WERI-Rb-1 (cell line): ENCODE measurements around the gene CHRNA4.
"Not testable (repeated sequence)": the region's sequence is repeated elsewhere in the genome, so short reads cannot be mapped to it uniquely, and the experiment has no call there.

Source experiments
- DNase-seq: peaks from one replicate; pipeline ENCODE4 v3.0.0-alpha.2; 2020
- H3K27ac ChIP-seq: fragments of 250-450 bp; sonication (Bioruptor Pico); 2 replicates; pipeline ENCODE4 v1.5.1; 2020; ENCODE audit warnings: mild to moderate bottlenecking, moderate library complexity
- H3K27me3 ChIP-seq: fragments of 250-450 bp; sonication (Bioruptor Pico); 2 replicates; pipeline ENCODE4 v1.5.1; 2021; ENCODE audit warnings: mild to moderate bottlenecking, low read depth, moderate library complexity; ENCODE audit not compliant: insufficient read depth, severe bottlenecking
- H3K36me3 ChIP-seq: fragments of 250-450 bp; sonication (Bioruptor Pico); 2 replicates; pipeline ENCODE4 v1.5.1; 2020; ENCODE audit warnings: mild to moderate bottlenecking, moderate library complexity
- H3K4me3 ChIP-seq: 2 replicates; pipeline ENCODE4 v1.5.1; 2011; ENCODE audit warnings: low read depth, mild to moderate bottlenecking, control low read depth, low read length
- H3K9me3 ChIP-seq: fragments of 250-450 bp; sonication (Bioruptor Pico); 2 replicates; pipeline ENCODE4 v1.5.1; 2021; ENCODE audit warnings: mild to moderate bottlenecking, moderate library complexity; ENCODE audit not compliant: severe bottlenecking
- CTCF ChIP-seq: IDR thresholded peaks from 2 replicates; pipeline ENCODE4 v1.5.1; 2011; ENCODE audit warnings: low read depth, mild to moderate bottlenecking, control low read depth, inconsistent platforms, low read length

Gene CHRNA4

GRCh38 chr20:63335711-63336110 lies 25.4 kb downstream of the CHRNA4 start:
- no peak overlapping the region for H3K27ac ChIP-seq
- peaks cover 3% of the 10 kb centered on the region for H3K9me3 ChIP-seq
- no peak for DNase-seq
- H3K36me3 ChIP-seq: no peaks in the 10 kb centered on the region
- no peak overlapping the region for H3K4me3 ChIP-seq
- no peaks in the 10 kb centered on the region for H3K27me3 ChIP-seq
- TF ChIP-seq CTCF: no peak

- H3K27ac ChIP-seq, H3K36me3 ChIP-seq, H3K9me3 ChIP-seq, H3K4me3 ChIP-seq, H3K27me3 ChIP-seq, DNase-seq: not testable (repeated sequence)
These were observed 26.1 kb downstream of the CHRNA4 start for GRCh38 chr20:63335060-63335459.

- TF ChIP-seq CTCF: no peak
- H3K27ac ChIP-seq: no peak overlapping the region
- no peak overlapping the region for H3K4me3 ChIP-seq
- no peak for DNase-seq
- peaks cover 3% of the 10 kb centered on the region for H3K9me3 ChIP-seq
- H3K36me3 ChIP-seq: no peaks in the 10 kb centered on the region
- no peaks in the 10 kb centered on the region for H3K27me3 ChIP-seq
These were observed 26.8 kb downstream of the CHRNA4 start for GRCh38 chr20:63334356-63334755.

- Histone ChIP-seq H3K36me3 (no peaks in the 10 kb centered on the region), H3K4me3 (no peak overlapping the region), H3K27me3 (no peaks in the 10 kb centered on the region), H3K27ac (no peak overlapping the region), H3K9me3 (peaks cover 3% of the 10 kb centered on the region)
- no peak for TF ChIP-seq CTCF
- DNase-seq: no peak
These were observed 27.8 kb downstream of the CHRNA4 start for GRCh38 chr20:63333241-63333836.

- TF ChIP-seq CTCF: no peak
- Histone ChIP-seq H3K36me3 (no peaks in the 10 kb centered on the region), H3K27ac (no peak overlapping the region), H3K27me3 (no peaks in the 10 kb centered on the region), H3K9me3 (peaks cover 3% of the 10 kb centered on the region), H3K4me3 (no peak overlapping the region)
- DNase-seq: no peak
These were observed 28.5 kb downstream of the CHRNA4 start for GRCh38 chr20:63332488-63333240.

GRCh38 chr20:63331741-63332400 lies 29.3 kb downstream of the CHRNA4 start:
- Histone ChIP-seq H3K36me3 (no peaks in the 10 kb centered on the region), H3K27ac (no peak overlapping the region), H3K27me3 (no peaks in the 10 kb centered on the region), H3K9me3 (peaks cover 3% of the 10 kb centered on the region), H3K4me3 (no peak overlapping the region)
- TF ChIP-seq CTCF: no peak
- no peak for DNase-seq
